ENCODE data around the gene CENPA. TPM values are rescaled to one million over a fixed set of nuclear protein-coding genes. Genes with fewer than 3 reads are reported as not detected.
A peak's percentile ranks its signal among the peaks of the same experiment; 100 is the strongest.
"Not testable (repeated sequence)": the region's sequence is repeated elsewhere in the genome, so short reads cannot be mapped to it uniquely, and the experiment has no call there.

CENPA gene
- total and polyA plus RNA-seq, 2 donors: 4.2 to 25.6 TPM

DNA sequence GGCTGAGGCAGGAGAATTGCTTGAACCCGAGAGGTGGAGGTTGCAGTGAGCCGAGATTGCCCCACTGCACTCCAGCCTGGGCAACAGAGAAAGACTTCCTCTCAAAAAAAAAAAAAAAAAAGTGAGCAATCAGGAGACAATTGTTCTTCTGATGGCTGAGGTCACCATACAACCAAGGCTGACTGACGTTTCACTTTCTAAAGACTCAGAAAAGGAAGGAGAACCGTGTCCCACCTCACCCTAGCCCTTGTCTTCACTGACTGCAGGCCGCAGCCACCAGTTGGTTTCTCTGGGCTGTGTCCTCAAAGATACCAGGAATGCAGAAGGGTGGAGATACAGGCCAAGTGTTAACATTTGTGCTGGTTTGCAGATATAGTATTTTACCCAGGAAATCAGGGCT is 29.5 kb upstream of the CENPA start:
- 77% methylated on average over 5 of the region's 5 CpGs for WGBS
- no peaks in the 10 kb centered on the region for H3K9me3 ChIP-seq (ENCODE audit: control insufficient read depth in 2 of 2, insufficient read depth in 1 of 2, low read length in 1 of 2)
- no peaks in the 10 kb centered on the region for H3K36me3 ChIP-seq (ENCODE audit: control insufficient read depth in 2 of 2, insufficient read depth in 2 of 2, low read length in 1 of 2)
- H3K27ac ChIP-seq (ENCODE audit: low read depth in 1 of 2, low read length in 1 of 2): no peak overlapping the region
- DNase-seq (ENCODE audit: low read depth in 6 of 9, low spot score in 9 of 9): no peak
- H3K4me1 ChIP-seq (ENCODE audit: control insufficient read depth in 2 of 2, insufficient read depth in 2 of 2, low read length in 2 of 2): no peaks in the 10 kb centered on the region
- H3K4me3 ChIP-seq (ENCODE audit: low read length in 2 of 2): no peak overlapping the region
- no peaks in the 10 kb centered on the region for H3K27me3 ChIP-seq (ENCODE audit: control insufficient read depth in 2 of 2, insufficient read depth in 1 of 2, low read length in 1 of 2)

DNA sequence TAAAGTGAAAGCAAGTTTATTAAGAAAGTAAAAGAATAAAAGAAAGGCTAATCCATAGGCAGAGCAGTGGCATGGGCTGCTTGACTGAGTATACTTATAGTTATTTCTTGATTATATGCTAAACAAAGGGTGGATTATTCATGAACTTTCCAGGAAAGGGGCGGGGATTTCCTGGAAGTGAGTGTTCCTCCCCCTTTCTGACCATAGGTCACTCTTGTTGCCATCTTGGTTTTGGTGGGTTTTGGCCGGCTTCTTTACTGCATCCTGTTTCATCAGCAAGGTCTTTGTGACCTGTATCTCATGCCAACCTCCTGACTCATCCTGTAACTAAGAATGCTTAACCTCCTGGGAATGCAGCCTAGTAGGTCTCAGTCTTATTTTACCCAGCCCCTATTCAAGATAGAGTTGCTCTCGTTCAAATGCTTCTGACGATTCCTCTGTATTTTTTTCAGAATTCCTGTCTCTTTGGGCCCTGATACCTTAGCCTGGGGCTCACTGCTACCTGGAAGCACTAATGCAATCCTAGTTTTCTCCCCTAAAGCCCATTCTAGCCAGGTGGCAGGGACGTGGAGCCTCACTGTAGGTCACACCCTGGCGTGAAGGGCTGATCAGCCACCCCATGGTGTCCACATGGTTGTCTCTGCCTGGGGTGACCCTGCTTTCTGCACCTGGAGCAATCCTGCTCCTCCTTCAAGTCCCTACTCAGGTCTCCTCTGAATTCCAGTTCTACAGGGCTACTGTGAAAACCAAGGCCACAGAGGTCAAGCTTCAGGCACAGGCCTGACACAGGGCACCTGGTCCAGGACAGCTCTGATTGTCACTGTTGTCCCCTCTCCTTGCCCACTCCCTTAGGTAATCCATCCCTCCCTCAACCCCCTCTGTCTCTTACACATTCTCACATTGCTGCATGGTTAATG is 27.7 kb upstream of the CENPA start:
- Histone ChIP-seq H3K36me3 (ENCODE audit: control insufficient read depth in 2 of 2, insufficient read depth in 2 of 2, low read length in 1 of 2) (no peaks in the 10 kb centered on the region), H3K27me3 (ENCODE audit: control insufficient read depth in 2 of 2, insufficient read depth in 1 of 2, low read length in 1 of 2) (peaks cover 0 to 2% of the 10 kb centered on the region in 2 donors), H3K4me3 (ENCODE audit: low read length in 2 of 2) (no peak overlapping the region), H3K9me3 (ENCODE audit: control insufficient read depth in 2 of 2, insufficient read depth in 1 of 2, low read length in 1 of 2) (no peaks in the 10 kb centered on the region), H3K27ac (ENCODE audit: low read depth in 1 of 2, low read length in 1 of 2) (no peak overlapping the region), H3K4me1 (ENCODE audit: control insufficient read depth in 2 of 2, insufficient read depth in 2 of 2, low read length in 2 of 2) (no peaks in the 10 kb centered on the region)
- 92% methylated on average over 6 of the region's 6 CpGs for WGBS
- DNase-seq (ENCODE audit: low read depth in 6 of 9, low spot score in 9 of 9): no peak

DNA sequence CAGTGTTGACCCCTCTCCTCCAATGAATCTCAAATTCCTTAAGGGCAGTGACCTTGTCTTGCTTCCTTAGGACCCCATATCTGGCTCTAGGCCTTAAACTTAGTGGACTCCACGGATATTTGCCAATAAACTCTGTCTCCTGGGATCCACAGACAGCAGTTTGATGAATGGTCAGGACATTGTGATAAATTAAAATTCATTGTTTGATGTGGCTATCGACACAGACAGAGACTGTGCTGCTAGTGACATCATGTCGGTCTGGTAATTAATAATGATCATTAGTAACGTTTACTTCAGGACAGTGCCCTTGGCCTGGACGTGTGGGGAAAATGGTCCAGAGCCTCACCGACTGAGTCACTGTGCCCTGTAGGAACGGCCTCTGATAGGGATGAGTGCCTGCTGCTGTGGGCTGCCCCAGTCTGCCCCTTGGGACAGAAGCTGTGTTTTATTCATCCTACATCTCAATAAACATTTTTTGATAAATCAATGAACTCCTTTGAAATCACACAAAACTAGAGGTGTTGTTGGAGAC is 27.0 kb upstream of the CENPA start:
- no peak for DNase-seq (ENCODE audit: low read depth in 6 of 9, low spot score in 9 of 9)
- H3K4me3 ChIP-seq (ENCODE audit: low read length in 2 of 2): no peak overlapping the region
- WGBS: 97% methylated on average over 7 of the region's 7 CpGs
- no peaks in the 10 kb centered on the region for H3K9me3 ChIP-seq (ENCODE audit: control insufficient read depth in 2 of 2, insufficient read depth in 1 of 2, low read length in 1 of 2)
- H3K27me3 ChIP-seq (ENCODE audit: control insufficient read depth in 2 of 2, insufficient read depth in 1 of 2, low read length in 1 of 2): peaks cover 0 to 6% of the 10 kb centered on the region in 2 donors
- no peak overlapping the region for H3K27ac ChIP-seq (ENCODE audit: low read depth in 1 of 2, low read length in 1 of 2)
- no peaks in the 10 kb centered on the region for H3K36me3 ChIP-seq (ENCODE audit: control insufficient read depth in 2 of 2, insufficient read depth in 2 of 2, low read length in 1 of 2)
- peaks cover 0 to 5% of the 10 kb centered on the region in 2 donors for H3K4me1 ChIP-seq (ENCODE audit: control insufficient read depth in 2 of 2, insufficient read depth in 2 of 2, low read length in 2 of 2)

DNA sequence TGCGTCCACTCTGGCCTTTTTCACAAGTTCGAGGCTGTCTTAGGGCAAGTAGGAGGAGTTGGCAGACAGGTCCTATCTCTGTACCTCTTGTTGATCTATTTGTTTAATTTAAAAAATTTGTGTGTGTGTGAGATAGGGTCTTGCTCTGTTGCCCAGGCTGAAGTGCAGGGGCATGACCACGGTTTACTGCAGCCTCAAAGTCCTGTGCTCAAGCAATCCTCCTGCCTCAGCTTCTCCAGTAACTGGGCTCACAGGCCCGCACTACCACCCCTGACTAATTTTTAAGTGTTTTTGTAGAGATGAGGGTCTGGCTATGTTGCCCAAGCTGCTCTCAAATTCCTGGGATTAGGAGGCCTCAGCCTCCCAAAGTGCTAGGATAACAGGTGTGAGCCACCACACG is 26.0 kb upstream of the CENPA start:
- no peak overlapping the region for H3K4me3 ChIP-seq (ENCODE audit: low read length in 2 of 2)
- WGBS: 98% methylated on average over 5 of the region's 5 CpGs
- no peak overlapping the region for H3K27ac ChIP-seq (ENCODE audit: low read depth in 1 of 2, low read length in 1 of 2)

DNA sequence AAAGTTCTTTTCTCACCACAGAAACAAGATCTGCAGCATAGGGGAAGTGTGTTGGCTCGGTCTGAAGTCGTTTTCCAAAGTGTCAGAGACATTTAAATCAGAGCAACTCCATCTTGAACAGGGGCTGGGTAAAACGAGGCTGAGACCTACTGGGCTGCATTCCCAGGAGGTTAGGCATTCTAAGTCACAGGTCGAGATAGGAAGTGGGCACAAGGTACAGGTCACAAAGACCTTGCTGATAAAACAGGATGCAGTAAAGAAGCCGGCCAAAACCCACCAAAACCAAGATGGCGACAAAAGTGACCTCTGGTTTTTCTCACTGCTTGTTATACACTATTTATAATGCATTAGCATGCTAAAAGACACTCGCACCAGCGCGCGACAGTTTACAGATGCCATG is 24.9 kb upstream of the CENPA start:
- not testable (repeated sequence) for H3K9me3 ChIP-seq (ENCODE audit: control insufficient read depth in 2 of 2, insufficient read depth in 1 of 2, low read length in 1 of 2); H3K36me3 ChIP-seq (ENCODE audit: control insufficient read depth in 2 of 2, insufficient read depth in 2 of 2, low read length in 1 of 2); H3K4me3 ChIP-seq (ENCODE audit: low read length in 2 of 2); H3K27me3 ChIP-seq (ENCODE audit: control insufficient read depth in 2 of 2, insufficient read depth in 1 of 2, low read length in 1 of 2); DNase-seq (ENCODE audit: low read depth in 6 of 9, low spot score in 9 of 9); H3K27ac ChIP-seq (ENCODE audit: low read depth in 1 of 2, low read length in 1 of 2)
- 87% methylated on average over 10 of the region's 10 CpGs for WGBS
- peaks cover 10 to 23% of the 10 kb centered on the region in 2 donors for H3K4me1 ChIP-seq (ENCODE audit: control insufficient read depth in 2 of 2, insufficient read depth in 2 of 2, low read length in 2 of 2)

More for the DNA sequence above, 26.0 kb upstream of the CENPA start:
- H3K9me3 ChIP-seq (ENCODE audit: control insufficient read depth in 2 of 2, insufficient read depth in 1 of 2, low read length in 1 of 2): no peaks in the 10 kb centered on the region
- H3K27me3 ChIP-seq (ENCODE audit: control insufficient read depth in 2 of 2, insufficient read depth in 1 of 2, low read length in 1 of 2): peaks cover 0 to 8% of the 10 kb centered on the region in 2 donors
- H3K36me3 ChIP-seq (ENCODE audit: control insufficient read depth in 2 of 2, insufficient read depth in 2 of 2, low read length in 1 of 2): no peaks in the 10 kb centered on the region
- DNase-seq (ENCODE audit: low read depth in 6 of 9, low spot score in 9 of 9): no peak
- H3K4me1 ChIP-seq (ENCODE audit: control insufficient read depth in 2 of 2, insufficient read depth in 2 of 2, low read length in 2 of 2): peaks cover under 1 to 12% of the 10 kb centered on the region in 2 donors

DNA sequence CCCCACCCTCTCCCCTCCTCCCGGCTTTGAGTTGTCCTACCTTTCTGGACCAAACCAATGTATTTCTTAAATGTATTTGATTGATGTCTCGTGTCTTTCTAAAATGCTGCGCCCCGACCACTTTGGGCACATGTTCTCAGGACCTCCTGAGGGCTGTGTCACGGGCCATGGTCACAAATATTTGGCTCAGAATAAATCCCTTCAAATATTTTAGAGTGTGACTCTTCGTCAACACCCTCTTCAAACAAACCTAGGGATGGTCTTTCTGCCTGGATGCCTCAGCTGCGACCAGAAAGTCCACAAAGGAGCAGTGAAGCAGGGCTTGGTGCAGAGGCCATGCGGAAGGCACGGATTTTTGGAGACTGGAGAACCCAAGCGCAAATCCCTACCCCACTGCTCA is 22.8 kb upstream of the CENPA start:
- DNase-seq (ENCODE audit: low read depth in 6 of 9, low spot score in 9 of 9): no peak
- no peak overlapping the region for H3K27ac ChIP-seq (ENCODE audit: low read depth in 1 of 2, low read length in 1 of 2)
- WGBS: 97% methylated on average over 10 of the region's 10 CpGs
- no peaks in the 10 kb centered on the region for H3K36me3 ChIP-seq (ENCODE audit: control insufficient read depth in 2 of 2, insufficient read depth in 2 of 2, low read length in 1 of 2)
- H3K4me3 ChIP-seq (ENCODE audit: low read length in 2 of 2): no peak overlapping the region
- peaks cover 0 to 8% of the 10 kb centered on the region in 2 donors for H3K27me3 ChIP-seq (ENCODE audit: control insufficient read depth in 2 of 2, insufficient read depth in 1 of 2, low read length in 1 of 2)
- no peaks in the 10 kb centered on the region for H3K9me3 ChIP-seq (ENCODE audit: control insufficient read depth in 2 of 2, insufficient read depth in 1 of 2, low read length in 1 of 2)
- peaks cover 14 to 37% of the 10 kb centered on the region in 2 donors for H3K4me1 ChIP-seq (ENCODE audit: control insufficient read depth in 2 of 2, insufficient read depth in 2 of 2, low read length in 2 of 2)

DNA sequence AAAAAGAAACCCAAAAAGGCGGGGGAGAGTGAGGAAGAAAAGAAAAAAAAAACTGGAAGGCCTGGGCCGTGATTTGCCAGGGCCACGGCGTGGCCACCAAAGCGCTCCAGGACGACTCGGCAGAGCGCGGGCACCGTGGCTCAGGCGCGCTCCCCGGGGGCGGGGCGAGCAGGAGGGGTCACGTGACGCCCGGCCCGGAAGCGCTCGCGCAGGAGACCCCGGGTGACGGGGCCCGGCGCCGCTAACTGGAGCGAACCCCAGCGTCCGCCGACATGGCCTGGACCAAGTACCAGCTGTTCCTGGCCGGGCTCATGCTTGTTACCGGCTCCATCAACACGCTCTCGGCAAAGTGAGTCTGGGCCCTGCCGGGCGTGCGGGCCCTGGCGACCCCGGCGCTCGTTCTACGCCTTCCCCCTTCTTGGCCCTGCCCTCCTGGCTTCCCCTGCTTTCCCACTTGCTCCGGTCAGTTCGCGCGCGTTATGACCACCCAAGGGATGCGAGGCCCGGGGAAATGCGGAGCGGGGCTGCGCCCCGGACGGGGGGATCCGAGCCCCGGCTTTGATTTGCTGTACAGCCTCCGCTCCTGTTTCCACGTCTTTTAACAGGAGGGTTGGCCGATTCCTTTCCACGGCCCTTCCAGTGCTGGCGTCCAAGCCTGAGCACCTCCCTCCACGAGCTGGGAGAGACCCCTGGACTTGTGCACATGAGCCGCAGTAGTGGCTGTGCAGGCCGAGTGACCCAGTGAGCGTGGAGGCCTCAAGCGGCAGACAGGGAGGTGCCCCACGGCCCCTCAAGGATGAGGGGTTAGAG is 21.6 kb upstream of the CENPA start, which contains the start of gene SLC35F6:
TSS of gene SLC35F6 (plus strand) at position 207 of the 810 bp plus-strand sequence. CDS start at position 273, 66 bp downstream.
- Histone ChIP-seq H3K9me3 (ENCODE audit: control insufficient read depth in 2 of 2, insufficient read depth in 1 of 2, low read length in 1 of 2) (no peaks in the 10 kb centered on the region), H3K27me3 (ENCODE audit: control insufficient read depth in 2 of 2, insufficient read depth in 1 of 2, low read length in 1 of 2) (peaks cover 0 to 8% of the 10 kb centered on the region in 2 donors), H3K4me3 (ENCODE audit: low read length in 2 of 2) (peak within 1 kb of the TSS; percentile 86 to 97), H3K36me3 (ENCODE audit: control insufficient read depth in 2 of 2, insufficient read depth in 2 of 2, low read length in 1 of 2) (no peaks in the 10 kb centered on the region), H3K4me1 (ENCODE audit: control insufficient read depth in 2 of 2, insufficient read depth in 2 of 2, low read length in 2 of 2) (peaks cover 17 to 42% of the 10 kb centered on the region in 2 donors), H3K27ac (ENCODE audit: low read depth in 1 of 2, low read length in 1 of 2) (peak within 1 kb of the TSS; percentile 73 to 89)
- peak in 7 of 9 donors; percentile 68 to 90 (median 81) for DNase-seq (ENCODE audit: low read depth in 6 of 9, low spot score in 9 of 9)
- WGBS: 4% methylated on average over 68 of the region's 68 CpGs

DNA sequence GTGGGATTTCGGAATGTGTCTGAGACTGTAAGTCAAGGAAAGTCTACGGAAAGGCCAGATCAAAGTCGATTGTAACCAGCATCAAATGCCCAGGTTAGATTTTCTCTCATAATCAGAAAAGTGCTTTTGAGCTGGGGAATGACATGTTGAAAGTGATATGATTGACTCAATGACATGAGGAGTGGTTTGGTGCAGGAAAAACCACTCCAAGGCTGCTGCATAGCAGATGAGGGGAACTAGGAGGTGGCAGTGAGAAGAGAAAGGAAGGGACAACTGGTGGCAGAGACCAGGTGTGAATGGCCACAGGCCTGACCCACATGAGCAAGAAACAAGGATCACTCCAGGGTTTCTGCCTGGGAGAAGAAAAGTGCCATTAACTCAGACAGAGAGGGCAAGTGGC is 20.9 kb upstream of the CENPA start:
- Histone ChIP-seq H3K9me3 (ENCODE audit: control insufficient read depth in 2 of 2, insufficient read depth in 1 of 2, low read length in 1 of 2) (no peaks in the 10 kb centered on the region), H3K27ac (ENCODE audit: low read depth in 1 of 2, low read length in 1 of 2) (no peak overlapping the region), H3K4me1 (ENCODE audit: control insufficient read depth in 2 of 2, insufficient read depth in 2 of 2, low read length in 2 of 2) (peaks cover 17 to 46% of the 10 kb centered on the region in 2 donors), H3K4me3 (ENCODE audit: low read length in 2 of 2) (peak overlapping the region; percentile 86 to 97), H3K36me3 (ENCODE audit: control insufficient read depth in 2 of 2, insufficient read depth in 2 of 2, low read length in 1 of 2) (no peaks in the 10 kb centered on the region), H3K27me3 (ENCODE audit: control insufficient read depth in 2 of 2, insufficient read depth in 1 of 2, low read length in 1 of 2) (peaks cover 0 to 8% of the 10 kb centered on the region in 2 donors)
- no peak for DNase-seq (ENCODE audit: low read depth in 6 of 9, low spot score in 9 of 9)
- 75% methylated on average over 3 of the region's 3 CpGs for WGBS

All from thymus (tissue), 11 donors.